Hepatocyte (in vitro differentiated cells): Measurements from ENCODE around the gene LIMS3.
"Not testable (repeated sequence)": the region's sequence is repeated elsewhere in the genome, so short reads cannot be mapped to it uniquely, and the experiment has no call there.

Source experiments
- CTCF ChIP-seq: fragments of 200-600 bp; sonication (generic); IDR thresholded peaks from 2 replicates; pipeline ENCODE4 v1.5.1; 2016; ENCODE audit warnings: antibody characterized with exemption, mild to moderate bottlenecking; ENCODE audit not compliant: poor library complexity
- EZH2 ChIP-seq: fragments of 200-600 bp; sonication (generic); IDR thresholded peaks from 2 replicates; pipeline ENCODE4 v1.6.1; 2016; ENCODE audit warnings: antibody characterized with exemption, mild to moderate bottlenecking, borderline replicate concordance

- not testable (repeated sequence) for TF ChIP-seq CTCF, EZH2
These were observed 51.8 kb downstream of the LIMS3 start for GRCh38 chr2:109950146-109950843.
